Measurements from ENCODE around the gene EXOC4.
"Not testable (repeated sequence)": the region's sequence is repeated elsewhere in the genome, so short reads cannot be mapped to it uniquely, and the experiment has no call there.

EXOC4 gene

DNA sequence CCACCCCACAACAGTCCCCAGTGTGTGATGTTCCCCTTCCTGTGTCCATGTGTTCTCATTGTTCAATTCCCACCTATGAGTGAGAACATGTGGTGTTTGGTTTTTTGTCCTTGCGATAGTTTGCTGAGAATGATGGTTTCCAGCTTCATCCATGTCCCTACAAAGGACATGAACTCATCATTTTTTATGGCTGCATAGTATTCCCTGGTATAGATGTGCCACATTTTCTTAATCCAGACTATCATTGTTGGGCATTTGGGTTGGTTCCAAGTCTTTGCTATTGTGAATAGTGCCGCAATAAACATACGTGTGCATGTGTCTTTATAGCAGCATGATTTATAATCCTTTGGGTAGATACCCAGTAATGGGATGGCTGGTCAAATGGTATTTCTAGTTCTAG lies 26.1 kb downstream of the EXOC4 start:
- DNase-seq, result not testable (repeated sequence)

DNA sequence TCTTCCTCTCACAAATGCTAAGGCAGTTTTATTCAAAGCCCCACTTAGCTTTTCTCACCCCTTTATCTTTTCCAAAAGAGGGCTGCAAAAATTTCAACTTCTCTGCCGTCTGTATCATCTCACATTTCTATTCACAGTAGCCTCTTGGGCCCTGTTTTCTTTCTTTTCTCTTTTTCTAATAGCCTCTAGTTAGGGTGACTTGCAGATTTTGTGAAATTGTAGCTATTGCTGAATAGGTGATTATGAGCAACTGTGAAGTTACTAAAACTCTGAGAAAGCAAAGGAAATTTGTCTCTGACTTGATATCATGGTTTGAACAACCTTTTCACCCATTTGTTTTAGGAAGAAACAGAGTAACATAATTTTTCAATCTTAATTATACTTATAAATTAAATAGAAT lies 29.2 kb downstream of the EXOC4 start:
- DNase-seq, result no peak

DNA sequence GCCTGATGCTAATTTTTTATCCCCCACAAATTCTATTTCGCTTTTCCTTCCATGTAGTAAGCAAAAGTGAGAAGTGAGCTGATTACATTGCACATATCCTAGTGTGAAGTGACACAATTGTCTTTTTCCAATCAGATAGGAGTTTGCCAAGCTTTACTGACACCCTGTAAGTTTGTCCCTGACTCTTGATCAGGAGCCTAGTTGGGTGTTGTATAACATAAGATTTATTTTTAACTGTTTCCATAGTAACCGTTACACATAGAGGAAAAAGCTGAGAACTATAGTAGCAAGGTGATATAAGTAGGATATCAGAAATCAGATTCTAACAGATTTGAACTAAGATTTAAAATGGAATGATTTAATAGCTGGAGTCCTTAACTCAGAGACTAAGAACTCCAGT lies 31.2 kb downstream of the EXOC4 start:
- DNase-seq, result no peak

DNA sequence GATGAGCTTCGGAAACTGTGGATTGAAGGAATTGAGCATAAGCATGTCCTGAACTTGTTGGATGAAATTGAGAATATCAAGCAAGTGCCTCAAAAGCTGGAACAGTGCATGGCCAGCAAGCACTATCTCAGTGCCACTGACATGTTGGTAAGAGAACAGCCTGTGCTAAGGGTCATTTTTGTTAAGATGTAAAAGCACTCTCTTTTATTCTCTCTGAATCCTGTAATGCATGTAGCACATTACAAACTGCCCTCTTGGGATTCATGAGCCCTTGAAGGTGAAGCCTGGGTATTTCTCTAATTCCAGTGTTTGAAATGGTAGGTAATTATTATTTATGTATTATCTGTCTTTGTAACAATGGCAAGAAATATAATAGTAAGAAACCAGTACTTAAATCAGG lies 36.1 kb downstream of the EXOC4 start:
- no peak for DNase-seq

DNA sequence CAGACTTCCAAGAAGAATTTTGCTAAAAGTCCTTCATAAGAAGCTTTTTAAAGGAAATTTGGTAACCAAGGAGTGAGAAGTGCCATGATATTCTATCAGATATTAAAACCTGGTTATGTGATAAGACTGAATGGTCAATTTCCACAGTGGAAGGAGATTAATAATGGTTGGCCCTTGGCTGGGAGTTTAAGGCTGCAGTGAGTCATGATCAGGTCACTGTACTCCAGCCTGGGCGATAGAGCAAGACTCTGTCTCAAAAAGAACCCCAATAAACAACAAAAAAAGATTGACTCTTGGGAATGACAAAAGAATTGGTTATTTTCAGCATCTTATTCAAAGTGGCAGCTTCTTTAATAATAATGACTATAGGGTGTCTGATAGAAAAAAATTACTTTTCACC lies 37.2 kb downstream of the EXOC4 start:
- DNase-seq, result no peak

DNA sequence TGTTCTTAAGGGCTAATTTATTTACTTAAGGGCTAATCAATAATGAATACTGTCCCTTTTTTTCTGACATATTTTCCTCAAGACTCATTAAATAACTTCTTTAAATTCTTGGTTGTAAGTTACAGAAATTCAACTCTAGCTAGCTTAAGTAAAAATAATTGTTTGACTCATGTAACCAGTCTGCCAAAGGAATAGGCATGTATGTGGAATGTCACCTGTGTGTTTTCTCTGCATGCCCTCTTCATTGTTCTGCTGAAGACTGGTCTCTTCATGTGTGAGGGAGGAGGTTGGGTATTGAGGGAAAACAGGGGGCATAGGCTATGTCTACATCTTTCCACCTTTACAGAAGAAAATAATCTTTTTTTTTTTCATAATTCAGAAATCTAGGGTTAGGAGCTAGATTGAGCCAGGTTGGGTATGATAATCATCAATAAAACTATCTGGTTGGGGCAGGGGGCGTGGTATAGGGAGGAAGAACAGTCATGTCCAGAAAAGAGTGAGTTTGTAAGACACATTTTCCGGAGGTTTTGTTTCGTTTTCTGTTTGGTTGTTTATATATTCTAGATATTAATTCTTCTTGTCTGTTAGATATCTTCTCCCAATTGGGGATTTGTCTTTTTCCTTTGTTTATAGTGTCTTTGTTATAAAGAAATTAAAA lies 37.9 kb downstream of the EXOC4 start:
- DNase-seq, result no peak

DNA sequence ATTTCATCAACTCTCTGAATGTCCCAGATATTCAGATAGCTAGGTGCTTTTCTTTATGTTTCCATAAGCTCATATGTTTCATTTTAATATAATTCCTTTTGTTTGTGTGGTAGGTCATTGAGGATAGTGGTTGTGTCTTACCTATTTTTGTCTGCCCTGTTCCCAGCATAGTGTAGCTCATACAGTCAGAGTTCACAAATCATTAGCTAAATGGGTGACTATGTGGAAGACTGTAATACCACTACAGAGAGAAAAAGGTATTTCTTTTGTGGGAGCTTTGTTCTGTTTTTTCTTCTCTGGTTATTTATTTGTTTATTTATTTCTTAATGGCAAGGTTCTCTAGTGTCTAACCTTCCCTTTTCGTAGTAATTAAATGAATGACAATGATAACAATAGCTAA lies 39.8 kb downstream of the EXOC4 start:
- DNase-seq, result no peak

- DNase-seq, result no peak
Observed at GRCh38 chr7:133293384-133294160, 40.7 kb downstream of the EXOC4 start.

DNA sequence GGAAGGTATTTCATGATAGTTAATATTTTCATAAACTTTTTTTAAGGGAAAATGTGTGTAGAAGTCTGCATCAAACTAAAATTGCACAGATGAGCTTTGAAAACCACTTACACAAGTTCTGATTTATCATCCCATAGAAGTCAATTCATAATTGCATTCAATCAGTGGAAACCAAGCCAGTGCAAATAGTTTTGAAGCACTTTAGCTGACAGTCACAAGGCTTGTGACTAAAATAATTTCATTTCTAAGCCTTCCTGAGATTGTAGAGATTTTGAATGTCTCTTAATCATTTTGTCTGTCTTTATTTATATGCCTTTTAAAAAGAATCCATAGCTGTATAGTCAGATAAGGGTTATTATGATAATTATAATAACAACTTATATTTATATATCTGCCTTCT lies 41.4 kb downstream of the EXOC4 start:
- DNase-seq, result no peak

DNA sequence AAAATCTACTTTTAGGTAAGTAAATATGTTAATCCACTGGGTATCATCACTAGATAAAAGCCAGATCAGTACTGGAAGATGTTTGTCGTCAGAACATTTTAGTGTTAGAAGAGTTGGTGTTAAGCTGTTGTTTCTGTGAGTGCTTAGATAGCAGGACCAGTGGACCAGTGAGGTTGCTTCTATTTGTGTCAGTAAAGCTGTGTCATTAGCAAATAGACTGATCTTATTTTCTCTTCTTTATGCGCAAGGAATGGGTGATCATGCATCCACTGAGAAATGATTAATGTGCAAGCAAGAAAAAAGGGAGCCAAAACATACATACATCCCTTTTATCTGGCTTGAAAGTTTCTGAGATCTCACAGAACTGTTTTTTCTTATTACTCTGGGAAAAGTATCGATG lies 42.6 kb downstream of the EXOC4 start:
- no peak for DNase-seq

GRCh38 chr7:133297093-133297492 lies 44.2 kb downstream of the EXOC4 start:
- no peak for DNase-seq

GRCh38 chr7:133298080-133298479 lies 45.2 kb downstream of the EXOC4 start:
- DNase-seq, result no peak

GRCh38 chr7:133299676-133300075 lies 46.8 kb downstream of the EXOC4 start:
- DNase-seq, result no peak

GRCh38 chr7:133300088-133300487 lies 47.2 kb downstream of the EXOC4 start:
- no peak for DNase-seq

GRCh38 chr7:133300811-133301210 lies 47.9 kb downstream of the EXOC4 start:
- no peak for DNase-seq

DNA sequence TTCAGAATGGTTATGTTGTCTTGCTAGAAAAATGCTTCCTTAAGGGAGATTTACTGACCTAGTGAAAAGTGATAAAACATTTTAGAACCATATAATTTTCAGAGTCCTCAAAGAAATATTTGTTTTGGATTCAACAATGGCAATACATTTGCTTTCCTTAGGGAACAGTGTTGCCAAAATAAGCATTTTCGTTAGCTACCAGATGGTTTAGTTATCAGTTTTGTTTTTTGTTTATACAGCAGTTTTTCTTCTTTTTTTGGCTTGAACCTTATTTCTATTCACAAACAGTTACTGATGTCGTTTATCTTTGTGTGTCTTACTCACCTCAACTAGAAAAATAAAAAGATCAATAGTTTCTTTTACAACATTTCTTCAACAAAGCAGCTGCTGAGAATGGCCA lies 48.6 kb downstream of the EXOC4 start:
- no peak for DNase-seq

DNA sequence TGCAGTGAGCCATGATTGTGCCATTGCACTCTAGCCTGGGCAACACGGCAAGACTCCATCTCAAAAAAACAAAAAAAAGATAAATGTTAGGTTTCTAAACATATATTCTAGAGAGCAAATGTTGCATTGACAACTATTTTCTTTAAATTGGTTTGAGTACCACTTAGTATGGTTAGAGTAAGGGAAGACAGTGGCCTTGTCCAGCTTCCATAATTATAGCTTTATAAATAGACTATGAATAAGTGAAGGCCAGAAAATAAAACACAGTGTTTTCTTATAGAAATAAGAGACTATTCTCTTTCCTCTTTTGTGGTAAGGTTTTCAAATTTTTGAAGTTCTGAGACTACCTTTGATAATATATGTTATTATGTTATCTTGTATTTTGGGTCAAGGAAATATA lies 50.5 kb downstream of the EXOC4 start:
- DNase-seq, result no peak

DNA sequence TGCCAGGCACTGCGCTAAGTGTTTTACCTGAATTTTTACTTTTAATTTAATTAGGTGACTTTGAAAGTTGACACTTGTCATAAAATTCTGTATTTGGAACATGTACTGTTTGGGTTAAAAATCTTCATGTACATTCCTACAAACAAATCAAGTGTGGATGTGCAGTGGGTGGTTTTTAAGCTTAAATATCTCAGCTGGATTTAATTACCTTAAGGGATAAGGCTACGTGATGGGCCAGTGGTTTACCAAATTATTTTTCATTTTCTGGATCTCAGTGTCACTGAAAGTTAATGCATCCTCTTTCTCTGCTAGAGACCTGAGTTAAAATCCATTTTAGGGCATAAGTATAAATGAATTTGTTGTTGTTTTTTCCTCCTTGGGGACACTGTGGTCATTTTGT lies 51.1 kb downstream of the EXOC4 start:
- DNase-seq, result no peak

- DNase-seq, result no peak
Observed at GRCh38 chr7:133309333-133309732, 56.5 kb downstream of the EXOC4 start.

GRCh38 chr7:133310232-133310862 lies 57.5 kb downstream of the EXOC4 start:
- no peak for DNase-seq

DNA sequence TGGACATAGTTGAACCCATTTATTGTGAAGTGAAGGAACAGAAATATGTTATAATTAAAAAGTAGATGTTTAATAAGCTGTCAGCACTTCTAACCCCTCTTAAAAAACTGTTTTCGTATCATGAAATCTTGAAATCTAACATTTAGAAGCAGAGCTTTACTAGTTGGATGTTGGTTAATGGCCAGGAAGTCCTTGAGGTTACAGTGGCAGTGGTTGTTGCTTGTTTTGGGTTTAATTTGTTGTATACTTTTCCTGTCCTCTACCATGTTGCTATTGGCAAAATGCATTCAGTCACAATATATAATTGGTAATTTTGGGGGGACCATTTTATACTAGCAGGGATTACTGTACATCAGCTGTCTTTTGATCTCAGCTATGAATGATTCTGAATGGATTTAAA lies 60.7 kb downstream of the EXOC4 start:
- DNase-seq, result no peak

- no peak for DNase-seq
Observed at GRCh38 chr7:133314084-133314483, 61.2 kb downstream of the EXOC4 start.

DNA sequence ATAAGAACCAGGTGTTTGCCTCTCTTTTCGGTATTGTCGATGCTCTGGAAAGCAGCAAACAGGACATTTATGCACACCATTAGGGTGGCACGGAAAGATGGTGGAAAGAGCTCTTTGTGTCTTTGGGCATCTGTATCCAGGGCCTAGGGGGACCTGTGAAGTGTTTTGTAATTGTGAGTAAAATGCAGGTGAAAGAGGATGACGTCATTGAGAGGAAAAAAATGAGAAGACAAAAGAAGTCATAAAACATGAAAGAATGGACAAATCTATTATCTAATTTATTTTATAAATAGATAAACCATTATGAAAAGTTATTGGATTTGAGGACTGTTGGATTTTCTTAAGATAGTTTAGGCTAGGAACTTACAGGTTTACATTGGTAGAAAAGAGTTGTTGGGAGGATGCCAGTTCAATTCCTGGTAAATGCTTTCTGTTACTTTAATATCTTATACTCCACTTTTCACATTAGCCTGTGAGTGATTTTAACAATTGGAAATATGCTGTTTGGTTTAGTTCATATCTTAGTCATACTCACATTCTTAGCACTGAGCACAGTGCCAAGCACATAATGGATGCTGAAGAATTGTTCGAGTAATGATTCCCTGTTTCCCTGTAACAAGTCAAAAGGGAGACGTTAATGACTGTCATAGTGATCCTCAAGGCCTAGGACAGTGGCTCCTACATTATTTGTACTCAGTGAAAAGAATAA lies 62.6 kb downstream of the EXOC4 start:
- no peak for DNase-seq

GRCh38 chr7:133319842-133320241 lies 67.0 kb downstream of the EXOC4 start:
- no peak for DNase-seq
